Left renal cortex interstitium (tissue), 4 donors: ENCODE data around the gene TMPRSS9. TPM values are rescaled to one million over a fixed set of nuclear protein-coding genes. Genes with fewer than 3 reads are reported as not detected.
"Not testable (repeated sequence)": the region's sequence is repeated elsewhere in the genome, so short reads cannot be mapped to it uniquely, and the experiment has no call there.

Source experiments
- DNase-seq, 4 donors: peaks; one replicate each; pipeline ENCODE4 v3.0.0-alpha.2; 2013; ENCODE audit warnings: low read depth in 4 of 4, low spot score in 2 of 4, missing footprints in 1 of 4
- polyA plus RNA-seq, 4 donors: library from polyadenylated mRNA; unstranded; fragments of 120-200 nt; gene quantifications; one replicate each; pipeline ENCODE4 v1.2.1, GENCODE V29; 2013; ENCODE audit not compliant: insufficient read length in 4 of 4

Gene TMPRSS9
- polyA plus RNA-seq, 4 donors: 0.08 to 1.2 (median 0.62) TPM

GRCh38 chr19:2415281-2415972, 55.4 kb downstream of the TMPRSS9 start:
- DNase-seq: no peak

GRCh38 chr19:2415973-2416319, 55.9 kb downstream of the TMPRSS9 start:
- DNase-seq: no peak

- DNase-seq: no peak
Observed at GRCh38 chr19:2416321-2417097, 56.4 kb downstream of the TMPRSS9 start.

GRCh38 chr19:2417436-2417835, 57.4 kb downstream of the TMPRSS9 start:
- not testable (repeated sequence) for DNase-seq

GRCh38 chr19:2417881-2418406, 57.9 kb downstream of the TMPRSS9 start:
- DNase-seq: no peak

- no peak for DNase-seq
Observed at GRCh38 chr19:2419754-2420153, 59.7 kb downstream of the TMPRSS9 start.

GRCh38 chr19:2420490-2420889, 60.4 kb downstream of the TMPRSS9 start:
- DNase-seq: no peak

GRCh38 chr19:2421581-2422306, 61.7 kb downstream of the TMPRSS9 start:
- no peak for DNase-seq

GRCh38 chr19:2423071-2423914, 63.2 kb downstream of the TMPRSS9 start:
- no peak for DNase-seq

GRCh38 chr19:2423915-2424685, 64.0 kb downstream of the TMPRSS9 start:
- no peak for DNase-seq

- no peak for DNase-seq
Observed at GRCh38 chr19:2424686-2425621, 64.9 kb downstream of the TMPRSS9 start.

- DNase-seq: no peak
Observed at GRCh38 chr19:2425622-2426581, 65.8 kb downstream of the TMPRSS9 start.

GRCh38 chr19:2426611-2427428, 66.8 kb downstream of the TMPRSS9 start:
- no peak for DNase-seq

GRCh38 chr19:2427429-2428320, 67.6 kb downstream of the TMPRSS9 start, which contains the start of gene TIMM13:
Gene TIMM13 (minus strand): TSS chr19:2427586. CDS start chr19:2427533, 53 bp downstream.
- DNase-seq: peak; percentile 95 to 99 (median 96)

GRCh38 chr19:2428321-2428690, 68.2 kb downstream of the TMPRSS9 start:
- no peak for DNase-seq
